Measurements from ENCODE around the gene SYK. TPM values are rescaled to one million over a fixed set of nuclear protein-coding genes. Genes with fewer than 3 reads are reported as not detected.

SYK gene
- total and polyA plus RNA-seq, 2 of the 13 experiments (the other 11 are each of a cell fraction or from before 2014, with no cell fraction given) = not detected

GRCh38 chr9:90821697-90822096 is 20.1 kb downstream of the SYK start:
- ATAC-seq (no peak), DNase-seq (ENCODE audit: low spot score) (no peak), FAIRE-seq (no peak)
- Histone ChIP-seq H3K4me3 (replicated peaks in 1 of 3; ENCODE audit: insufficient read depth in 1 of 3, low read depth in 2 of 3, low read length in 3 of 3) (no peak overlapping the region), H3K4me1 (ENCODE audit: insufficient read depth, low read length) (no peaks in the 10 kb centered on the region), H3K27me3 (ENCODE audit: control insufficient read depth in 1 of 2, insufficient read depth in 2 of 2, low read length in 2 of 2) (no peaks in the 10 kb centered on the region), H2AFZ (ENCODE audit: low read length) (no peak overlapping the region), H3K36me3 (replicated peaks in 1 of 2; ENCODE audit: control insufficient read depth in 1 of 2, insufficient read depth in 2 of 2, low read length in 2 of 2) (no peaks in the 10 kb centered on the region), H4K20me1 (ENCODE audit: insufficient read depth, low read length) (no peaks in the 10 kb centered on the region), H3K9ac (ENCODE audit: insufficient read depth, low read depth, low read length) (no peak overlapping the region), H3K27ac (ENCODE audit: extremely low read length, insufficient read depth, low read length) (no peak overlapping the region), H3K9me3 (ENCODE audit: low read length) (peaks cover 7% of the 10 kb centered on the region), H3K79me2 (ENCODE audit: insufficient read depth, low read length) (no peaks in the 10 kb centered on the region), H3K4me2 (ENCODE audit: low read depth, low read length) (no peak overlapping the region)
- in situ Hi-C loops (cut with HindIII; ENCODE audit: extremely low pct_ligation_motif_present, low pct_unique_long_range_greater_than_20kb) (no loop called here), intact Hi-C loops (cut with micrococcal nuclease; ENCODE audit: unreplicated experiment) (no loop called here)
- ChIA-PET POLR2A (no interaction called here), CTCF (ENCODE audit: low intra/inter-chr PET ratio, low total read pairs) (no interaction called here)
- no TSS peak for BruUV-seq (replicated peaks)
- TF ChIP-seq ZNF33B (CRISPR knock-in tag; IDR thresholded peaks at IDR 0.05) = no peak
- TF ChIP-seq MAFG (CRISPR knock-in tag; IDR thresholded peaks at IDR 0.05) = no peak
- TF ChIP-seq ZNF512B (CRISPR knock-in tag; IDR thresholded peaks at IDR 0.05; ENCODE audit: borderline replicate concordance) = no peak
- TF ChIP-seq ZMAT3 (CRISPR knock-in tag; conservative IDR thresholded peaks at IDR 0.05) = no peak
- no peak for TF ChIP-seq ZBTB21 (CRISPR knock-in tag; IDR thresholded peaks at IDR 0.05)
- no peak for TF ChIP-seq ZBTB38 (CRISPR knock-in tag; IDR thresholded peaks at IDR 0.05)
- no peak for TF ChIP-seq ZNF615 (CRISPR knock-in tag; IDR thresholded peaks at IDR 0.05; ENCODE audit: borderline replicate concordance)
- no peak for TF ChIP-seq NFATC3 (CRISPR knock-in tag; IDR thresholded peaks at IDR 0.05)
- TF ChIP-seq ZBTB10 (CRISPR knock-in tag; IDR thresholded peaks at IDR 0.05; ENCODE audit: borderline replicate concordance) = no peak
- no peak for TF ChIP-seq ZNF337 (CRISPR knock-in tag; IDR thresholded peaks at IDR 0.05; ENCODE audit: borderline replicate concordance, low read depth)
- TF ChIP-seq ZNF382 (CRISPR knock-in tag; IDR thresholded peaks at IDR 0.05; ENCODE audit: borderline replicate concordance) = no peak
- TF ChIP-seq HNF4A (CRISPR knock-in tag; IDR thresholded peaks at IDR 0.05) = no peak
- WGBS (ENCODE audit: low lambda C conversion rate) = 12% methylated on average over 5 of the region's 5 CpGs
